GM18907 (cell line): ENCODE data around the gene GKAP1.
"Not testable (repeated sequence)": the region's sequence is repeated elsewhere in the genome, so short reads cannot be mapped to it uniquely, and the experiment has no call there.

ENCODE experiments used
- ATAC-seq: cut with Tn5 transposase; IDR thresholded peaks from one replicate; pipeline ENCODE4 v1.9.1; 2021; ENCODE audit warnings: mild to moderate bottlenecking, moderate library complexity; ENCODE audit not compliant: unreplicated experiment

GKAP1 gene

GRCh38 chr9:83817356-83818278, at the start of gene GKAP1:
Gene GKAP1 (minus strand): TSS chr9:83817769. CDS start chr9:83806517, 11,252 bp downstream.
- ATAC-seq, result peak; percentile 84

GRCh38 chr9:83849895-83850294, 32.3 kb upstream of the GKAP1 start:
- ATAC-seq, result peak; percentile 90

DNA sequence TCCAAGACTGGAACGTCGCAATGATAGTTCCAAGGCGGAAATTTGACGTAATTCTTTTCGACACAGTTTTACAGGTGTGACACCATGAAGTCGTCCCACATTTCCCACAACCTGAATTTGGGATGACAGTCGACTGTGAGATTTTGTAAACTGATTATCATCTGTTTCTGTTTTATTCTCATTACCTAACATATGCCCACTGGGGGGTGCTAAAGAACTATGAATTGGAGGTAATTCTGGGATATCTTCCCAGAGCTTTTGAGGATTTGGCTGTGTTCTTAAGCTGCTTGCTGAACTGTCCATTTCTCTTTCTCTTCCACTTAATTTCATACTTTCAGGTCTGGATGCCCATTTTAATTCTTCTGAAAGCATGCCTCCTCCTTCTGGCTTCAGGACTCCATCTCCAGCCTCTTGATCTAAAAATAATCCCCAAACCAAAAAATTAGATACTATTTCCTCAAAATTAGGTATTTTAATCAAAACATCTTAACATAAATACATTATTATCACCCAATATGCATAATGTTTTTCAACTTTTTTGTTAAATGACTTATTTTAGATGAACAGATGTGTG, 19.6 kb upstream of the GKAP1 start:
- ATAC-seq, result not testable (repeated sequence)

DNA sequence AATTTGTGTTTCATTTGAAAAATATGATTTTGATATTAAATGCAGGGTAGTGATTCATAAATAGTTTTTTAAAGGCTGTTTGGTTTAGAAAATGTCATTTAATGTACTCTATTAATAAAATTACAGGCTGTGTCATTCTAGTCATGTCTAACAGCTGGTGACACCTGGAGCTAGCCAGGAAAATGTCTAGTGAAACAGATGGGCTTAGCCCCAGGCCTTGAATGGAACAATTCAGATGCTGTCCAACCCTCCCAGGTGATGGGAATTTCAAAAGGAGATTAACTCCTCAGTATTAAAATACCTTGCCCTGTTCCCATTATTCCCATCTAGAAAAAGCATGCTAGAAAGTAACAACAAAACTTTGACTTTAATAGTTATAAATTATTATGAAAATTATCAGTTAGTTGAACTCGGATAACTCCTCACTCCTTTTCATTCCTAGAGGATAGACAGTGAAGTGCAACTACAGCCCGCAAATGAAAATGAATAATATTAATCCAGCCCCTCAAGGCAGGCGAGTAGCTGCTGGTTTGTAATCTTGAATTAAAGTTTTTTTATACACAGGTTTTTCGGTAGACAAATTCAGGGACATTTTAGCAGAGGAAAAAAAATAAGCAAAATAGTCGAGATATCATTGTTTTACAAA, 13.0 kb upstream of the GKAP1 start:
- not testable (repeated sequence) for ATAC-seq

DNA sequence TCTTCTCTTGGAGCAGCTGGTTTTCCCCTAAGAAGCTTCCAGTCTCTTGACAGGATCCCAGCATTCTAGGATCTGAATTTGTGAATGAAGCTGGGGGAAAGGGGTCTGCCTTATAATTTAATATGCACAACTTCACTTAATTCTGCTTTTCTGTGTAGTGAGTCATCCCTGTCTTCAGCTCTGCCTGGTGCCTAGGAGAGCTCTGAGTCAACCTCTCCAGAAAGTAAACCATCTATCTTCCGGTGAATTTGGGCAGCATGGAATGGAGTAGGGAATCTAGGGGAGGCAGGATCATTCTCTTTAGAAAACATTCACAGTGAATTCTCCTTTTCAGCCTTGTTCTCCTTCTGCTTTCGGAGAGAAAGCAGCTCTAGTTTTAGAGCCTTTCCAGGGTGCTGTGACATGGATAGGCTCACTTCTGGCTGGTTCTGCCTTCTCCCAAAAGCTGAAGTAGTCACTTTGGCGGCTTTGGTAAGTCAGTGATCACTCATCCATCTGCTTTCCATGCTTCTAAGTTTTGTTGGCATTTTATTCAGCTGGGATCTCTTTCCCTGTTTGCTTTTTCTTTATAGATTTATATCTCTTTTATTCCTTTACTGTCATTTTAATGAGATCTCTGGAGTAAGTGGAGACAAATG, 7.5 kb upstream of the GKAP1 start:
- not testable (repeated sequence) for ATAC-seq

DNA sequence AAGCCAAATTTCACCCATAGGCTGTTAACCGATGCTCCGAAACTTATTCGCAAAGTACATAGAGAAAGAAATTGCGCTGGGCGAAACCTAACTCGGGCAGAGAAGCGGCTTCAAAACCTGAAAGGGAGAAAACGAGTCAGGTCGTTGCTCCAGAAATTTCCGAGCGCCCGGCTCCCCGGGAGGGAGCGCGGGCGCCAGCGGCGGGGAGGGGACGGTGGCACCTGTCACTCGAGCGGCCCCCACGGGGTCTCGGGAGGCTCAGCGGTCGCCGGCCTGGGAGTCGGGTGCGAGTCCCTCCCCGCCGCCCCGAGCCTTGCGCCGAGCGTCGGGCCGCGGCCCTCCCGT, 586 bp downstream of the GKAP1 start:
- ATAC-seq, result not testable (repeated sequence)

DNA sequence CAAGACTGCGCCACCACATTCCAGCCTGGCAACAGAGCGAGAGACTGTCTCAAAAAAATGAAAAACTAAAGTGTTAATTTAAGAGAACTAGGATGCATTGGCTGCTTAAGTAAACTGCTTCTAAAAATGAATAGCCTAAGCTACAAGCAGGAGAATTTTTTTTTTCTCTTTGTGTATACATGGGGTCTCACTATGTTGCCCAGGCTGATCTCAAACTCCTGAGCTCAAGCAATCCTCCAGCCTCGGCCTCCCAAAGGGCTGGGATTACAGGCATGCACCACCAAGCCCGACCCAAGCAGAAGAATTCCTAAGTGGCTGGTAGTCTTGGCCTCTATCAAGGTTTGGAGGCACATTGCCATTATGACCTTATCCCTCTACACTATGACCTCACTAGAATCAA, 2.4 kb downstream of the GKAP1 start:
- not testable (repeated sequence) for ATAC-seq

- not testable (repeated sequence) for ATAC-seq
Observed at GRCh38 chr9:83809213-83809612, 8.4 kb downstream of the GKAP1 start.

DNA sequence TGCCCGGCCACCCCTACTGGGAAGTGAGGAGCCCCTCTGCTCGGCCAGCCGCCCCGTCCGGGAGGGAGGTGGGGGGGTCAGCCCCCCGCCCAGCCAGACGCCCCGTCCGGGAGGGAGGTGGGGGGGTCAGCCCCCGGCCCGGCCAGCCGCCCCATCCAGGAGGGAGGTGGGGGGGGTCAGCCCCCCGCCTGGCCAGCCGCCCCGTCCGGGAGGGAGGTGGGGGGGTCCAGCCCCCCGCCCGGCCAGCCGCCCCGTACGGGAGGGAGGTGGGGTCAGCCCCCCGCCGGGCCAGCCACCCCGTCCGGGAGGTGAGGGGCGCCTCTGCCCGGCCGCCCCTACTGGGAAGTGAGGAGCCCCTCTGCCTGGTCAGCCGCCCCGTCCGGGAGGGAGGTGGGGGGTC, 13.1 kb downstream of the GKAP1 start:
- ATAC-seq, result not testable (repeated sequence)

- ATAC-seq, result not testable (repeated sequence)
Observed at GRCh38 chr9:83803941-83804340, 13.6 kb downstream of the GKAP1 start.

DNA sequence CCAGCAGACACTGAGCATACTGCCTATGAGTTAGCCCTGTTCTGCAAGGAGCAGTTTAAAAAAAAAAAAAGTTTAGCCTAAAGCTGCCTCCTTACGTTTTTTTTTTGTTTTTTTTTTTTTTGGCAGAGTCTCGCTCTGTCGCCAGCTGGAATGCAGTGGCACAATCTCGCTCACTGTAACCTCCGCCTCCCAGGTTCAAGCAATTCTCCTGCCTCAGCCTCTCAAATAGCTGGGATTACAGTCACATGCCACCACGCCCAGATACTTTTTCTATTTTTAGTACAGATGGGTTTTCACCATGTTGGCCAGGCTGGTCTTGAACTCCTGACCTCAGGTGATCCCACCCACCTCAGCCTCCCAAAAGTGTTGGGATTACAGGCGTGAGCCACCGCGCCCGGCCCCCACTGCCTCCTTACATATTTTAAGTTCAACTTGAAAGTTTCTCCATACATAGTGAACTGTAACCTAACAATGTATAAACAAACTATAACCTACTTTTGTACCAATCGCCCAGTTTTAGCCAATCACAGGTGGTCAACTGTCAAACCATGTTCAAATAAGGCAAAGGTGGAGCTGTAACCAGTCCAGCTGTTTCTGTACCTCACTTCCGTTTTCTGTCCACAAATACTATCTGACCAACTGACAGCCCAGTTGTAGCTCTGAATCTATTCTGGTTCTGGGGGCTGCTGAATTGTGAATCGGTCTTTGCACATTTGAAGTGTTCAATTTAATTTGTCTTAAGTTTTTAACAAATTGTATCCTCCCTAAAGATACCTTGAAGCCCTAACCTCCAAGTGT, 17.1 kb downstream of the GKAP1 start:
- no peak for ATAC-seq

DNA sequence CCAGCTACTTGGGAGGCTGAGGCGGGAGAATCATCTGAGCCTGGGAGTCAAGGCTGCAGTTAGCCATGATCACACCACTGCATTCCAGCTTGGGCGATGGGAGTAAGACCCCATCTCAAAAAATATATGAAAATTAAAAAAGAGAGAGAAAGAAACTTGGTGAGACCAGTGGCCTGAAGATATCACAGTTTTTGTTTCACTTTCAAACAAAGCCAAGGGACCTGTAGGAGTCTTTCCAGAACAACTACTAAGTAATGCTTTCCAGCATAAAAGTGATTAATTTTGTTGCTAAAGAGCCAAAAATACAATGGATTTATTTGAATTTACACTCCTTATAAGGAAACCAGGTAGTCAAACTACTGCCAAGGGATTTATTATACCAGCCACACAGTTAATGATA, 23.5 kb downstream of the GKAP1 start:
- ATAC-seq, result peak; percentile 51

DNA sequence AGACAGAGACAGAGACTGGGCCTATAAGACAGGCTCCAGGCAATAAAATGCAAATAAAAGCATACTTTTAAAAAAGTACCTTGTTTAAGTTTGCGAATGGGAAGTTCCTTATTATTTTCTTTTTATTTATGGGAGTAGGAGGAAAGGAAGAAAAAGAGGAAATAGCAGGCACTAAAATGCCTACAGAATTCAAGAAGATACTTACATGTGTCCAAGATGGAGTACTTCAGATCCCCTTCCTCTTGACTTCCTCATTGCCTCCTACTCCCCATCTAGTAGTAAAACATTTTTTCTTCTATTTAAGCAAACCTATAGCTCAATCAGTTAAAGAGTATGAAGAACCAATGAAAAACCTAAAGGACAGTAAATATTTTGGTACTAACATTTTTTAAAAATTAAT, 24.8 kb downstream of the GKAP1 start:
- ATAC-seq, result no peak

DNA sequence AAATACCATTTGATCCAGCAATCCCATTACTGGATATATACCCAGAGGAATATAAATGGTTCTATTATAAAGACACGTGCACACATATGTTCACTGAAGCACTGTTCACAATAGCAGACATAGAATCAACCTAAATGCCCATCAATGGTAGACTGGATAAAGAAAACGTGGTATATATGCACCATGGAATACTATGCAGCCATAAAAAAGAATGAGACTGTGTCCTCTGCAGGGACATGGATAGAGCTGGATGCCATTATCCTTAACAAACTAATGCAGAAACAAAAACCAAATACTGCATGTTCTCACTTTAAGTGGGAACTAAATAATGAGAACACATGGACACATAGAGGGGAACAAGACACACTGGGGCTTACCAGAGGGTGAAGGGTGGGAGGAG, 39.4 kb downstream of the GKAP1 start:
- no peak for ATAC-seq

DNA sequence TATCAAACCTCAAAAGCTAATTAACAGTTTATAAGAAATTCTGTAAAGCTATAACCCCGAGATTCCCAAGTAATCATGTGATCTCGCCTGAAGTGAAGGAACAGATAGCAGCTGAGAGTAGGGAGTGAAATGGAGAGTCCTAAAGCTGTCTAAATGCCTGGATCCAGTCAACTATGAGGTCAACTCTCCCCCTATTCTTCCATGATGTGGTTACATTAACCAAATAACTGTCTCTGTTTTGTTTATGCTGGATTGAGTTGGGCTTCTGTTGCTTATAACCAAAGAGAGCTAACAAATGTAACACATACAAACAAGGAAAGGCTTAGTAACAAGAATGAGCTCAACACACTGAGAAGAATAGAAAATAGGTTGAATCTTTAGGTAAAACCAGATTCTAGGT, 41.6 kb downstream of the GKAP1 start:
- no peak for ATAC-seq

- no peak for ATAC-seq
Observed at GRCh38 chr9:83772860-83773259, 44.7 kb downstream of the GKAP1 start.

DNA sequence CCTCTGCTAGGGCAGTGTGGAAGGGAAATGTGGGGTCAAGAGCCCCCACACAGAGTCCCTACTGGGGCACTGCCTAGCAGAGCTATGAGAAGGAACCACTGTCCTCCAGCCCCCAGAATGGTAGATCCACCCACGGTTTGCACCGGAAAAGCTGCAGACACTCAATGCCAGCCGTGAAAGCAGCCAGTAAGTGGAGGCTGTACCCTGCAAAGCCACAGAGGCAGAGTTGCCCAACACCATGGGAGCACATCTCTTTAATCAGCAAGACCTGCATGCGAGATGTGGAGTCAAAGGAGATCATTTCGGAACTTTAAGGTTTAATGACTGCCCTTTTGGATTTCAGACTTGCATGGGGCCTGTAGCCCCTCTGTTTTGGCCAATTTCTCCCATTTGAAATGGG, 52.2 kb downstream of the GKAP1 start:
- no peak for ATAC-seq

GRCh38 chr9:83754383-83754977, 63.1 kb downstream of the GKAP1 start:
- peak; percentile 90 for ATAC-seq

GRCh38 chr9:83749706-83750105, 67.9 kb downstream of the GKAP1 start:
- ATAC-seq, result no peak

- no peak for ATAC-seq
Observed at GRCh38 chr9:83744206-83744605, 73.4 kb downstream of the GKAP1 start.
